Measurements from ENCODE around the gene LHX5. TPM values are rescaled to one million over a fixed set of nuclear protein-coding genes. Genes with fewer than 3 reads are reported as not detected.

LHX5 gene
- total RNA-seq, 1 experiment from 2014 or later: not detected

- DNase-seq (ENCODE audit: unreplicated experiment): no peak
- no peak overlapping the region for H3K27ac Mint-ChIP-seq (ENCODE audit: low read depth, unreplicated experiment)
- POLR2A ChIA-PET: no interaction called here
- H3K36me3 Mint-ChIP-seq (ENCODE audit: insufficient read depth, unreplicated experiment): no peaks in the 10 kb centered on the region
- TF ChIP-seq, protein P1, sequence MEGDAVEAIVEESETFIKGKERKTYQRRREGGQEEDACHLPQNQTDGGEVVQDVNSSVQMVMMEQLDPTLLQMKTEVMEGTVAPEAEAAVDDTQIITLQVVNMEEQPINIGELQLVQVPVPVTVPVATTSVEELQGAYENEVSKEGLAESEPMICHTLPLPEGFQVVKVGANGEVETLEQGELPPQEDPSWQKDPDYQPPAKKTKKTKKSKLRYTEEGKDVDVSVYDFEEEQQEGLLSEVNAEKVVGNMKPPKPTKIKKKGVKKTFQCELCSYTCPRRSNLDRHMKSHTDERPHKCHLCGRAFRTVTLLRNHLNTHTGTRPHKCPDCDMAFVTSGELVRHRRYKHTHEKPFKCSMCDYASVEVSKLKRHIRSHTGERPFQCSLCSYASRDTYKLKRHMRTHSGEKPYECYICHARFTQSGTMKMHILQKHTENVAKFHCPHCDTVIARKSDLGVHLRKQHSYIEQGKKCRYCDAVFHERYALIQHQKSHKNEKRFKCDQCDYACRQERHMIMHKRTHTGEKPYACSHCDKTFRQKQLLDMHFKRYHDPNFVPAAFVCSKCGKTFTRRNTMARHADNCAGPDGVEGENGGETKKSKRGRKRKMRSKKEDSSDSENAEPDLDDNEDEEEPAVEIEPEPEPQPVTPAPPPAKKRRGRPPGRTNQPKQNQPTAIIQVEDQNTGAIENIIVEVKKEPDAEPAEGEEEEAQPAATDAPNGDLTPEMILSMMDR (IDR thresholded peaks at IDR 0.05; ENCODE audit: unreplicated experiment): no peak
- intact Hi-C loops (cut with micrococcal nuclease): no loop called here
- CTCF ChIA-PET: interaction anchor here (1.4 kb wide), 1 partner anchor 31 kb away, joined by 6 read pairs; no protein-coding TSS in a partner anchor
- no peak overlapping the region for H3K4me3 Mint-ChIP-seq (ENCODE audit: unreplicated experiment)
- peaks cover 50% of the 10 kb centered on the region for H3K27me3 Mint-ChIP-seq (ENCODE audit: insufficient read depth, unreplicated experiment)
- BruUV-seq (replicated peaks): no TSS peak
- H3K4me1 Mint-ChIP-seq (ENCODE audit: insufficient read depth, unreplicated experiment): no peaks in the 10 kb centered on the region
- H3K9me3 Mint-ChIP-seq (ENCODE audit: unreplicated experiment): no peaks in the 10 kb centered on the region
Observed at GRCh38 chr12:113456199-113456598, 15.5 kb downstream of the LHX5 start.

GRCh38 chr12:113453330-113453729, 18.3 kb downstream of the LHX5 start:
- Mint-ChIP-seq H3K27ac (ENCODE audit: low read depth, unreplicated experiment) (no peak overlapping the region), H3K4me3 (ENCODE audit: unreplicated experiment) (no peak overlapping the region), H3K36me3 (ENCODE audit: insufficient read depth, unreplicated experiment) (no peaks in the 10 kb centered on the region), H3K4me1 (ENCODE audit: insufficient read depth, unreplicated experiment) (no peaks in the 10 kb centered on the region), H3K9me3 (ENCODE audit: unreplicated experiment) (no peaks in the 10 kb centered on the region), H3K27me3 (ENCODE audit: insufficient read depth, unreplicated experiment) (peaks cover 31% of the 10 kb centered on the region)
- TF ChIP-seq, protein P1 (IDR thresholded peaks at IDR 0.05; ENCODE audit: unreplicated experiment): no peak
- intact Hi-C loops (cut with micrococcal nuclease): no loop called here
- ChIA-PET CTCF (interaction anchor here (0.6 to 2.7 kb wide), 5 partner anchors 9 to 679 kb away, joined by 3 to 19 read pairs (median 3); no protein-coding TSS in a partner anchor), POLR2A (no interaction called here)
- BruUV-seq (replicated peaks): no TSS peak
- DNase-seq (ENCODE audit: unreplicated experiment): no peak

DNA sequence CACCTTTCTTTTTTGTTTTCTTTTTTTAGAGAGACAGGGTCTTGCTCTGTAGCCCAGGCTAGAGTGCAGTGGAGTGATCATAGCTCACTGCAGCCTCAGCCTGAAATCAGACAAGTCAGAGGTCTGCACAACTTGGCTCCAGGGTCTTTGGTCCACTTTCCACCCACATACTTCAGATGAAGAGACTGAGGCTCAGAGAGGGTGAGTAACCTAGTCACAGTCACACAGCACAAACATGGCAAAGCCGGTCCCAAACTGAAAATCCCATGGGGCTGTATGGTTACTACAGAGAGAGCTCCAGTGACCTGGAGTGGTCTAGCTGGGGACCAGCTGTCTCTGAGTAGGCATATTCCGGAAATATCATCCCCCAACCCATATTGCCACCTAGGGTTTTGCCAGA, 19.2 kb downstream of the LHX5 start:
- no peaks in the 10 kb centered on the region for H3K36me3 Mint-ChIP-seq (ENCODE audit: insufficient read depth, unreplicated experiment)
- intact Hi-C loops (cut with micrococcal nuclease): no loop called here
- H3K27me3 Mint-ChIP-seq (ENCODE audit: insufficient read depth, unreplicated experiment): peaks cover 27% of the 10 kb centered on the region
- CTCF ChIA-PET: interaction anchor here (0.6 to 2.7 kb wide), 6 partner anchors 10 to 634 kb away, joined by 3 to 19 read pairs (median 4); no protein-coding TSS in a partner anchor
- TF ChIP-seq, protein P1 (IDR thresholded peaks at IDR 0.05; ENCODE audit: unreplicated experiment): no peak
- POLR2A ChIA-PET: no interaction called here
- H3K4me3 Mint-ChIP-seq (ENCODE audit: unreplicated experiment): no peak overlapping the region
- no peak for DNase-seq (ENCODE audit: unreplicated experiment)
- H3K4me1 Mint-ChIP-seq (ENCODE audit: insufficient read depth, unreplicated experiment): no peaks in the 10 kb centered on the region
- BruUV-seq (replicated peaks): no TSS peak
- no peak overlapping the region for H3K27ac Mint-ChIP-seq (ENCODE audit: low read depth, unreplicated experiment)
- no peaks in the 10 kb centered on the region for H3K9me3 Mint-ChIP-seq (ENCODE audit: unreplicated experiment)

DNA sequence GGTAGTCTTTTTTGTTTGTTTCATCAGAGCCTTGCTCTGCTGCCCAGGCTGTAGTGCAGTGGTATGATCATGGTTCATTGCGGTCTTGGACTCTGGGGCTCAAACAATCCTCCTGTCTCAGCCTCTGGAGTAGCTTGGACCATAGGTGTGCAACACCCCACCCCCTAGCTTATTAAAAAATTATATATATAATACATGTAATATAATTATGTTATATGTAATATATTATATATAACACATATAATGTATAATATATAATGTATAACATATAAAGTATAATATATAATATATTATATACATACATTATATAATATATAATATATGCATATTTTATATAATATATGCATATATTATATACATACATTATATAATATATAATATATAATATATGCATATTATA, 21.8 kb downstream of the LHX5 start:
- Mint-ChIP-seq H3K36me3 (ENCODE audit: insufficient read depth, unreplicated experiment) (no peaks in the 10 kb centered on the region), H3K27me3 (ENCODE audit: insufficient read depth, unreplicated experiment) (peaks cover 15% of the 10 kb centered on the region), H3K4me3 (ENCODE audit: unreplicated experiment) (no peak overlapping the region), H3K4me1 (ENCODE audit: insufficient read depth, unreplicated experiment) (no peaks in the 10 kb centered on the region), H3K9me3 (ENCODE audit: unreplicated experiment) (no peaks in the 10 kb centered on the region), H3K27ac (ENCODE audit: low read depth, unreplicated experiment) (no peak overlapping the region)
- ChIA-PET CTCF (no interaction called here), POLR2A (no interaction called here)
- intact Hi-C loops (cut with micrococcal nuclease): no loop called here
- TF ChIP-seq, protein P1 (IDR thresholded peaks at IDR 0.05; ENCODE audit: unreplicated experiment): no peak
- no peak for DNase-seq (ENCODE audit: unreplicated experiment)
- BruUV-seq (replicated peaks): no TSS peak

All from MCF 10A (cell line).